ENCODE data around the gene HEG1.

- no peak for TF ChIP-seq TCF12 (IDR thresholded peaks at IDR 0.05; ENCODE audit: low read depth)
- TF ChIP-seq ZBTB7A (IDR thresholded peaks at IDR 0.05; ENCODE audit: low read depth), result no peak
These were observed 48.8 kb upstream of the HEG1 start for GRCh38 chr3:125104639-125105038.
